ENCODE data around the gene IFNG.

DNA sequence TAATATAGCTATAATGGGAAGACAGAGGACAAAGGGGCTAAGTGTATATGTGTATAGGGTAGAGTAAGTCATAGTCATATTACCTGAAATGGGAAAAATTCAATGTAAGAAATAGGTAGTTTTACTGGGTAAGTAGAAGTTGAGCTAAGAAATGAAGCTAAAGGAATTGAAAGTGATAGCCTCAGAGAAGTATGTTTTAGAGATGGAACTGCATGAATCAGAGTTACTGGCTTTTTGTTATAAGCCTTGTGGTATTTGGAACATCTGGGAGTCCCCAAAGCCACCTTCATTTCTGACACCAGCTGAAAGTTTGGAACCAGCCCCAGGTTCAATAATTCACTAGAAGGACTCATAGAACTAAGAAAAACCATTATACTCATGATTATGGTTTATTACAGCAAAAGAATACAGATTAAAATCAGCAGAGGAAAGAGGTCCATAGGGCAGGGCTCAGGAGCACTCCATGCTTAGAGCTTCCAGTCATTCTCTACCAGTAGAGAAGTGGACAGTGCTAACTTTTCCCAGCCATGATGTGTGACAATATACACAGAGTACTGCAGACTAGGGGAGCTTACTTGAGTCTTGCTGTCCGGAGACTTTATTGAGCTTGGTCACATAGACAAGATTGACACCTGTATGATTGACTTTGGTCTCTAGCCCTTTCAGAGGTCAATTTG is 9.8 kb upstream of the IFNG start:
- TF ChIP-seq, protein P1, sequence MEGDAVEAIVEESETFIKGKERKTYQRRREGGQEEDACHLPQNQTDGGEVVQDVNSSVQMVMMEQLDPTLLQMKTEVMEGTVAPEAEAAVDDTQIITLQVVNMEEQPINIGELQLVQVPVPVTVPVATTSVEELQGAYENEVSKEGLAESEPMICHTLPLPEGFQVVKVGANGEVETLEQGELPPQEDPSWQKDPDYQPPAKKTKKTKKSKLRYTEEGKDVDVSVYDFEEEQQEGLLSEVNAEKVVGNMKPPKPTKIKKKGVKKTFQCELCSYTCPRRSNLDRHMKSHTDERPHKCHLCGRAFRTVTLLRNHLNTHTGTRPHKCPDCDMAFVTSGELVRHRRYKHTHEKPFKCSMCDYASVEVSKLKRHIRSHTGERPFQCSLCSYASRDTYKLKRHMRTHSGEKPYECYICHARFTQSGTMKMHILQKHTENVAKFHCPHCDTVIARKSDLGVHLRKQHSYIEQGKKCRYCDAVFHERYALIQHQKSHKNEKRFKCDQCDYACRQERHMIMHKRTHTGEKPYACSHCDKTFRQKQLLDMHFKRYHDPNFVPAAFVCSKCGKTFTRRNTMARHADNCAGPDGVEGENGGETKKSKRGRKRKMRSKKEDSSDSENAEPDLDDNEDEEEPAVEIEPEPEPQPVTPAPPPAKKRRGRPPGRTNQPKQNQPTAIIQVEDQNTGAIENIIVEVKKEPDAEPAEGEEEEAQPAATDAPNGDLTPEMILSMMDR (IDR thresholded peaks at IDR 0.05): no peak
- TF ChIP-seq POLR2A (IDR thresholded peaks at IDR 0.05) (no peak), POLR2AphosphoS5 (IDR thresholded peaks at IDR 0.05) (no peak), EP300 (IDR thresholded peaks at IDR 0.05) (no peak)
